Measurements from ENCODE around the gene KCTD3. TPM values are rescaled to one million over a fixed set of nuclear protein-coding genes. Genes with fewer than 3 reads are reported as not detected.

Gene KCTD3
- total RNA-seq (ENCODE audit: low replicate concordance), result 53.7 and 66.8 TPM in 2 replicates
- long read RNA-seq, partial matches to known transcripts, result 40 of 66 reads
- long read RNA-seq, other reads (novel, unspliced or antisense), result 21 of 66 reads

DNA sequence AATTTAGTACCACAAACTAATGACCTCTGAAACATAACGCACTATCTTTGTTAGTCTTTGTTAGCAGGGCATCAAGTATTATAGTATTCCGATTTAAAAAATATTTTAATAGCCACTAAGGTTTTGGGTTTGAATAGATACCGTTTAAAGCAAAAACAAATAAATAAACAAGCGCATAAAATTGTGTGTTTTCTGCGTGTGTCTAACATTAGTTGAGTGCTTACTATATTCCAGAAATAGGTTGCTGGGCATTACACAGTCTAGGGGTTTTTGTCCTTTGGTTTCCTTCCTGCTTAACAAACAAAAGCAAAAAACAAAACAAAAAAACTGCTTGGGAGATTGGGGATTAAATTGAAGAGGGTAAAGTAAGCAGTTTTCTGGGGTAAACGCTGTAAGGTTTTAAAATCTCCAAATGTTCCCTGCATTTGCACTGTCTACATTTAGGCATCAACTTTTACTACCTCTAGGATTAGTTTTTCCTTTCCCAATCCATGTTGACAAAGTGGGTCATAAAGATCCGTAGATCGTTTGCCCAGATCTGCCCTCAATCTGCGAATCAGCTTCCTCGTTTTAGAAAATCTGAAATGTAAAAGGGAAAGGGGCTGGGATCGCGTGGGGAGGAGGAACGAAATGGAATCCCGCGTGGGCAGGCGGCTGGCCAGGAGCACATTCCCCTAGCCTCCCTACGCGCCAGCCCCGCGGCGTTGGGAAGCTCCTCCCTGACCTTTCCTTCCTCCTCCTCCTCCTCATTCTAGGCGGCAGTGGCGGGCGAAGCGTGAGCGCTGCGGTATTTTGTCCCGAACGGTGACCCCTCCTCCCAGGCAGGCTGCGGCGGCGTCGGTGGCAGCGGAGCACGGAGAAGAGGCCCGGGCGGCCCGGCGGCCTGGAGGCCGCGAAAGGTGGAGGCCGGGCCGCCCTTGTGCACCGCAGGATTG lies at the start of gene KCTD3:
TSS of gene KCTD3 (plus strand) at position 749 of the 935 bp plus-strand sequence. CDS start 382 bp downstream, outside the sequence.
- Mint-ChIP-seq H3K27me3 (no peaks in the 10 kb centered on the region), H3K4me3 (peak within 1 kb of the TSS; percentile 97), H3K27ac (peak within 1 kb of the TSS; percentile 98), H3K4me1 (ENCODE audit: unreplicated experiment) (peaks cover 16% of the 10 kb centered on the region), H3K36me3 (no peaks in the 10 kb centered on the region), H3K9me3 (no peaks in the 10 kb centered on the region)
- TF ChIP-seq, protein P1, sequence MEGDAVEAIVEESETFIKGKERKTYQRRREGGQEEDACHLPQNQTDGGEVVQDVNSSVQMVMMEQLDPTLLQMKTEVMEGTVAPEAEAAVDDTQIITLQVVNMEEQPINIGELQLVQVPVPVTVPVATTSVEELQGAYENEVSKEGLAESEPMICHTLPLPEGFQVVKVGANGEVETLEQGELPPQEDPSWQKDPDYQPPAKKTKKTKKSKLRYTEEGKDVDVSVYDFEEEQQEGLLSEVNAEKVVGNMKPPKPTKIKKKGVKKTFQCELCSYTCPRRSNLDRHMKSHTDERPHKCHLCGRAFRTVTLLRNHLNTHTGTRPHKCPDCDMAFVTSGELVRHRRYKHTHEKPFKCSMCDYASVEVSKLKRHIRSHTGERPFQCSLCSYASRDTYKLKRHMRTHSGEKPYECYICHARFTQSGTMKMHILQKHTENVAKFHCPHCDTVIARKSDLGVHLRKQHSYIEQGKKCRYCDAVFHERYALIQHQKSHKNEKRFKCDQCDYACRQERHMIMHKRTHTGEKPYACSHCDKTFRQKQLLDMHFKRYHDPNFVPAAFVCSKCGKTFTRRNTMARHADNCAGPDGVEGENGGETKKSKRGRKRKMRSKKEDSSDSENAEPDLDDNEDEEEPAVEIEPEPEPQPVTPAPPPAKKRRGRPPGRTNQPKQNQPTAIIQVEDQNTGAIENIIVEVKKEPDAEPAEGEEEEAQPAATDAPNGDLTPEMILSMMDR (conservative IDR thresholded peaks at IDR 0.05), result peak; percentile 20
- no peak for DNase-seq (ENCODE audit: extremely low spot score, unreplicated experiment)

DNA sequence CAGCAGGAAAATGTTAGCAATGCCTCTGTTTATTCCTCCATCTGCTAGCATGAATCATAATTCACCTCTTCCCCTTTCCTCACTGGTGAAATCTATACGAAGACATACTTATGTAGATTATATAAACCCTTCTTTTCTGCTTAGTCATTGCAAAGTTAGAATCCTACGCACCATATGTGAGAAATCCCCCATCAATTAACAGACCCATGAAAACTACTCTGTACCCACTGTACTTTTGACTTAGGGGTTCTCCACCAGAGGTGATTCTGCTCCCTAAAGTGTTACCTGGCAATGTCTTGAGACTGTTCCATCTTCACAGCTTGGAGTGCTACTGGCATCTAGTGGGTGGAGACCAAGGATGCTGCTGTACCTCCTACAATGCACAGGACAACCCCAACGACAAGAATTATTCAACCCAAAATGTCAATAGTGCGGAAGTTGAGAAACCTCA lies 49.6 kb upstream of the KCTD3 start:
- Mint-ChIP-seq H3K4me3 (no peak overlapping the region), H3K27ac (no peak overlapping the region), H3K36me3 (no peaks in the 10 kb centered on the region), H3K9me3 (no peaks in the 10 kb centered on the region), H3K27me3 (peaks cover 3% of the 10 kb centered on the region), H3K4me1 (ENCODE audit: unreplicated experiment) (no peaks in the 10 kb centered on the region)
- TF ChIP-seq, protein P1 (conservative IDR thresholded peaks at IDR 0.05), result peak; percentile 53
- no peak for DNase-seq (ENCODE audit: extremely low spot score, unreplicated experiment)

DNA sequence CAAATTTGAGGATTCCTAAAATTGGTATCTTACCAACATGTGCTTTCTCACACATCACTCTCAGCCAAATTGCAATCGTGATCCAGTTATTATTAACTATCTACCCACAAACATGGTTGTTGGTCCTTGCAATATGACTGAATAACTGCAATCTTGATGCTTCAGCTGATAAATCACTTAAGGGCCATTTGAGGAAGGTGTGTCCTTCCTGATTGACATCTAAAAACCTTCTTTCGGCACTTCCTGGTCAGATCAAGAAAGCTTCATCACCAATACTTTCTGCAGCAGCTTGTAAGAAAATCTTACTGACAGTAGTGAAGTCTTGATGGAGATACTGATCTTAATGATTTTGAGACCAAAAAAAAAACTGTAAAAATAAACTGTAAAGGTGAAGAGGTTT lies 48.5 kb upstream of the KCTD3 start:
- Mint-ChIP-seq H3K36me3 (no peaks in the 10 kb centered on the region), H3K27me3 (peaks cover 3% of the 10 kb centered on the region), H3K9me3 (no peaks in the 10 kb centered on the region), H3K27ac (no peak overlapping the region), H3K4me3 (no peak overlapping the region), H3K4me1 (ENCODE audit: unreplicated experiment) (peaks cover 8% of the 10 kb centered on the region)
- DNase-seq (ENCODE audit: extremely low spot score, unreplicated experiment), result no peak
- TF ChIP-seq, protein P1 (conservative IDR thresholded peaks at IDR 0.05), result no peak

DNA sequence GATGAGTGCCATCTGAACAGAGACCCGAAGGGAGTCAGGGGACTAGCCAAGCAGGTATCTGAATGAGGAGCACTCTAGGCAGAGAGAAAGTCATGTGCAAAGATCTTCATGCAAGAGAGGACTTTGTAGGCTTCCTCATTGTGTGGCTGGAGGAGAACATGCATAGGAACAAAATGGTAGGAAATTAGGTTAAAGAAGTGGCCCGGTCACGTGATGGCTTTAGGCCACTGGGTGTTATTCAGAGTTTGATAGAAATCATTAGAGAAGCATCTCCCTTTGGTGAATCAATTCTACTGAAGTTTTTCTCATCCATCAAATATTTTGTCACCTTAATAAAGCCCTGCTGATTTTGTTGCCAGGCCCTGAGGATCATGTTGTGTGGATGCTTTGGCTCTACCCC lies 45.8 kb upstream of the KCTD3 start:
- Mint-ChIP-seq H3K27ac (no peak overlapping the region), H3K27me3 (peaks cover 3% of the 10 kb centered on the region), H3K4me3 (no peak overlapping the region), H3K4me1 (ENCODE audit: unreplicated experiment) (peaks cover 15% of the 10 kb centered on the region), H3K9me3 (no peaks in the 10 kb centered on the region), H3K36me3 (no peaks in the 10 kb centered on the region)
- TF ChIP-seq, protein P1 (conservative IDR thresholded peaks at IDR 0.05), result no peak
- DNase-seq (ENCODE audit: extremely low spot score, unreplicated experiment), result no peak

DNA sequence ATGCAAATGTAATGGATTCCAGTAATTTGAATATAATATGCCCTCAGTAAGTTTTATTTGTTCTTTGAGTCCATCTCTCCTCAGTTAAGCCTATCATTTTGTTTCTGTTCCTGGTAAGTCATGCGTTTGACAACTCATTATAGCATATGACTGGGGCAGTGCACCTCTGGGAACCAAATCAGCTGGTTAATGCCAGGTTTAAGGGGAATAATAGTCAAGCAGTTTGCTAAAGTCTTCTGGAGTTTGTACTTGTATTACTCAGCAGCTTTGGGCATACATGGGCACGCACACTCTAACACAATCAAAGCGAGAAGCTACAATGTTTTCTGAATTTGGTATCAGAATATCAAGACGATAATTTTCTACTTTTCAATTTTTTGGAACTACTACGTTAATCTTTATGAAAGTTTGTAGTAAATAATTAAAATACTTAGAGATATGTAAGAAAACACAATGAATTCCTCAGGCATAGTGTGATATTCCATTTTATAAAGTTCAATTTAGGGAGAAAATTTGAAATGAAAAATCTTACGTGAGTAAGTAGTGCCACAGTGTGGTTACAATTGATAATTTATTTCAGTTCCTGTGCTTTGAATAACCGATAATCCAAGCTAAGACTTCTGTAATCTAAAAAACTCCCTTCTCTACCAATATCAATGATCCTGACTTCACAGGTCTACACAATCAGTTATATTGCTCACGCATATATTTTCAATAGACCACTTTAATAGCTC lies 43.8 kb upstream of the KCTD3 start:
- H3K9me3 Mint-ChIP-seq, result no peaks in the 10 kb centered on the region
- no peaks in the 10 kb centered on the region for H3K36me3 Mint-ChIP-seq
- peak overlapping the region; percentile 8 for H3K4me3 Mint-ChIP-seq
- DNase-seq (ENCODE audit: extremely low spot score, unreplicated experiment), result no peak
- peak overlapping the region; percentile 46 for H3K27ac Mint-ChIP-seq
- H3K4me1 Mint-ChIP-seq (ENCODE audit: unreplicated experiment), result peaks cover 15% of the 10 kb centered on the region
- peaks cover 3% of the 10 kb centered on the region for H3K27me3 Mint-ChIP-seq
- TF ChIP-seq, protein P1 (conservative IDR thresholded peaks at IDR 0.05), result peak; percentile 72

Data from type B pancreatic cell (in vitro differentiated cells).